Gastroesophageal sphincter (tissue), 4 donors: ENCODE results near the gene SFPQ. TPM values are rescaled to one million over a fixed set of nuclear protein-coding genes. Genes with fewer than 3 reads are reported as not detected.

Experiments used
- ATAC-seq: fragments of 150-250 bp; one replicate; pipeline ENCODE4 v1.9.1; 2016; ENCODE audit warnings: mild to moderate bottlenecking, moderate library complexity
- H3K27ac ChIP-seq, 4 donors: fragments of 200-600 bp; sonication (generic) in 3 of 4; 1 replicate in 3 of 4; 2 replicates in 1 of 4; pipeline ENCODE4 v1.5.1; 2016 to 2019
- H3K27me3 ChIP-seq: fragments of 200-600 bp; sonication (generic); one replicate; pipeline ENCODE4 v1.5.1; 2019
- H3K36me3 ChIP-seq, 2 donors: fragments of 200-600 bp; sonication (generic); one replicate each; pipeline ENCODE4 v1.5.1; 2019; ENCODE audit warnings: control low read depth in 1 of 2
- H3K4me1 ChIP-seq, 3 donors: fragments of 200-600 bp; sonication (generic); 1 replicate in 2 of 3; 2 replicates in 1 of 3; pipeline ENCODE4 v1.5.1; 2016 to 2019; ENCODE audit warnings: control low read depth in 2 of 3
- H3K4me3 ChIP-seq, 2 donors: fragments of 200-600 bp; sonication (generic); one replicate each; pipeline ENCODE4 v1.5.1; 2019; ENCODE audit warnings: mild to moderate bottlenecking in 1 of 2, moderate library complexity in 1 of 2
- H3K9me3 ChIP-seq, 3 donors: fragments of 200-600 bp; sonication (generic); one replicate each; pipeline ENCODE4 v1.5.1; 2017 to 2019; ENCODE audit warnings: control low read depth in 2 of 3
- EP300 ChIP-seq: sonication (generic); formaldehyde crosslinking; IDR thresholded peaks from one replicate; pipeline ENCODE4 v1.6.1; 2017; ENCODE audit warnings: antibody characterized with exemption, mild to moderate bottlenecking
- POLR2A ChIP-seq, 2 donors: fragments of 450-650 bp; IDR thresholded peaks; one replicate each; pipeline ENCODE4 v1.6.1; 2017; ENCODE audit warnings: antibody characterized with exemption in 2 of 2, mild to moderate bottlenecking in 2 of 2, moderate library complexity in 1 of 2
- POLR2AphosphoS5 ChIP-seq: sonication (generic); formaldehyde crosslinking; IDR thresholded peaks from one replicate; pipeline ENCODE4 v1.6.1; 2017; ENCODE audit warnings: antibody characterized with exemption
- WGBS, 2 donors: methylation state at CpG; one replicate each; pipeline ENCODE4 v1.1.5; 2018; ENCODE audit warnings: low coverage in 1 of 2; 5-methylcytosine and 5-hydroxymethylcytosine counted together
- small RNA-seq, 4 donors: library from RNA; depleted of rRNA; stranded (forward); fragments of <200 nt; gene quantifications; one replicate each; pipeline ENCODE3, GENCODE V24; 2016
- total RNA-seq, 4 donors: library from RNA; depleted of rRNA; stranded (reverse); fragments of >200 nt; gene quantifications; one replicate each; pipeline ENCODE4 v1.1.0, GENCODE V29; 2016
- TF ChIP-seq, protein P1 (sequence below), 4 experiments: fragments of 200-600 bp in 2 of 4; fragments of 450-650 bp in 2 of 4; sonication (generic) in 1 of 4; IDR thresholded peaks; one replicate each; pipeline ENCODE4 v1.5.1; 2017 to 2019; ENCODE audit warnings: antibody characterized with exemption in 4 of 4, mild to moderate bottlenecking in 2 of 4, moderate library complexity in 2 of 4

Gene SFPQ
- total RNA-seq, 4 donors from 2014 or later = 86.4 to 239 (median 146) TPM

DNA sequence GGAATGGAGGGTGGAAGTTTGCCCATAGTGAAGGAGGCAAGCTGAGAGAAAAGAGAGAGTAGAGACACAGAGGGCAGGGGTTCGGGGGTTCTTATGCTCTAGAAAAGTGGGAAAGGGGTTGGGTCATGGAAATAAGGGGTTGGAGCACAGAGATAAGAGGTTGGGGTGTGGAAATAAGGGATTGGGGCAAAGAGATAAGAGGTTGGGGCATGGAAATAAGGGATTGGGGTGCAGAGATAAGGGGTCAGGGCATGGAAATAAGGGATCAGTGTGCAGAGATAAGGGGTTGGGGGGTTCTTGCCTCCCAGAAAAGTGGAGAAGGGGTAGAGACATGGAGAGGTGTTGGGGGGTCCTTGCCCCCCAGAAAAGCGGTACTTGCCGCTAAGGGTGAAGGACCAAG, 56.2 kb downstream of the SFPQ start:
- WGBS, 2 donors = 86% methylated on average over 3 of the region's 3 CpGs; no CpG with 5 or more reads in 1 of the 2 donors
- no peaks in the 10 kb centered on the region for H3K27me3 ChIP-seq
- no peaks in the 10 kb centered on the region for H3K4me1 ChIP-seq
- TF ChIP-seq EP300 = no peak
- no peak for TF ChIP-seq POLR2A (IDR thresholded peaks at IDR 0.05)
- TF ChIP-seq, protein P1, sequence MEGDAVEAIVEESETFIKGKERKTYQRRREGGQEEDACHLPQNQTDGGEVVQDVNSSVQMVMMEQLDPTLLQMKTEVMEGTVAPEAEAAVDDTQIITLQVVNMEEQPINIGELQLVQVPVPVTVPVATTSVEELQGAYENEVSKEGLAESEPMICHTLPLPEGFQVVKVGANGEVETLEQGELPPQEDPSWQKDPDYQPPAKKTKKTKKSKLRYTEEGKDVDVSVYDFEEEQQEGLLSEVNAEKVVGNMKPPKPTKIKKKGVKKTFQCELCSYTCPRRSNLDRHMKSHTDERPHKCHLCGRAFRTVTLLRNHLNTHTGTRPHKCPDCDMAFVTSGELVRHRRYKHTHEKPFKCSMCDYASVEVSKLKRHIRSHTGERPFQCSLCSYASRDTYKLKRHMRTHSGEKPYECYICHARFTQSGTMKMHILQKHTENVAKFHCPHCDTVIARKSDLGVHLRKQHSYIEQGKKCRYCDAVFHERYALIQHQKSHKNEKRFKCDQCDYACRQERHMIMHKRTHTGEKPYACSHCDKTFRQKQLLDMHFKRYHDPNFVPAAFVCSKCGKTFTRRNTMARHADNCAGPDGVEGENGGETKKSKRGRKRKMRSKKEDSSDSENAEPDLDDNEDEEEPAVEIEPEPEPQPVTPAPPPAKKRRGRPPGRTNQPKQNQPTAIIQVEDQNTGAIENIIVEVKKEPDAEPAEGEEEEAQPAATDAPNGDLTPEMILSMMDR (IDR thresholded peaks at IDR 0.05) = no peak
- no peak for TF ChIP-seq POLR2AphosphoS5
- no peaks in the 10 kb centered on the region for H3K9me3 ChIP-seq
- ATAC-seq = no peak
- H3K4me3 ChIP-seq = no peak overlapping the region
- H3K27ac ChIP-seq = no peak overlapping the region
- no peaks in the 10 kb centered on the region for H3K36me3 ChIP-seq

Small RNA genes lying within 50 kb of the gene (small RNA-seq; reads per million reads assigned to genes)
- 0 reads per million in 4 donors for gene RF00019

Other genes with a start within 250 kb of the SFPQ start
- gene TMEM35B, start 207.8 kb downstream of the SFPQ start, total RNA-seq = 10 to 100 TPM; 22.7 to 67.6 (median 41.8) TPM
- gene ZMYM6, start 161.2 kb downstream of the SFPQ start, total RNA-seq = 10 to 100 TPM; 10.4 to 19.3 (median 13.3) TPM
- gene ZMYM1, start 113.8 kb downstream of the SFPQ start, total RNA-seq = 10 to 100 TPM in 3 of 4 donors, 1 to 10 TPM in 1; 7.7 to 24.6 (median 14.5) TPM
- 10 to 100 TPM; 27.8 to 37.7 (median 28.8) TPM for gene ZMYM4, start 75.6 kb upstream of the SFPQ start, total RNA-seq